Adrenal gland (tissue), 12 donors: ENCODE results near the gene SLC13A4. TPM values are rescaled to one million over a fixed set of nuclear protein-coding genes. Genes with fewer than 3 reads are reported as not detected.

Experiments used
- DNase-seq, 7 donors: peaks; one replicate each; pipeline ENCODE4 v3.0.0-alpha.2; 2019 to 2020
- H3K27ac ChIP-seq, 5 donors: fragments of 200-600 bp; sonication (generic) in 4 of 5; 1 replicate in 3 of 5; 2 replicates in 2 of 5; pipeline versions ENCODE4 v1.5.1 to v1.8.0; 2016 to 2020; ENCODE audit warnings: mild to moderate bottlenecking in 1 of 5
- H3K27me3 ChIP-seq: fragments of 200-600 bp; 2 replicates; pipeline ENCODE4 v1.8.0; 2021
- H3K36me3 ChIP-seq, 2 donors: fragments of 200-600 bp; replicated peaks in 1 of 2; 1 replicate in 1 of 2; 2 replicates in 1 of 2; pipeline versions ENCODE4 v1.5.1 to v1.8.0; 2018 to 2022
- H3K4me1 ChIP-seq, 2 donors: fragments of 200-600 bp; replicated peaks in 1 of 2; 1 replicate in 1 of 2; 2 replicates in 1 of 2; pipeline versions ENCODE4 v1.5.1 to v1.8.0; 2018 to 2021
- H3K4me3 ChIP-seq, 4 donors: fragments of 200-600 bp; sonication (generic) in 3 of 4; one replicate each; pipeline ENCODE4 v1.5.1; 2016 to 2018
- H3K9me3 ChIP-seq, 3 donors: fragments of 200-600 bp; sonication (generic) in 1 of 3; replicated peaks in 1 of 3; 1 replicate in 2 of 3; 2 replicates in 1 of 3; pipeline versions ENCODE4 v1.5.1 to v1.8.0; 2016 to 2021
- CTCF ChIP-seq, 6 experiments: fragments of 450-650 bp in 4 of 6; fragments of 200-600 bp in 2 of 6; sonication (generic) in 1 of 6; IDR thresholded peaks; 1 replicate in 5 of 6; 2 replicates in 1 of 6; pipeline versions ENCODE4 v1.5.1 to v1.8.0; 2016 to 2021; ENCODE audit warnings: antibody characterized with exemption in 6 of 6, mild to moderate bottlenecking in 2 of 6, moderate library complexity in 1 of 6
- POLR2A ChIP-seq, 2 donors: fragments of 450-650 bp; IDR thresholded peaks; one replicate each; pipeline ENCODE4 v1.6.1; 2017; ENCODE audit warnings: antibody characterized with exemption in 2 of 2, mild to moderate bottlenecking in 2 of 2, moderate library complexity in 1 of 2
- WGBS, 4 donors: extraction: QIAGEN DNeasy Blood & Tissue Kit in 2 of 4; methylation state at CpG; one replicate each; pipeline versions ENCODE4 v1.1.5 to v1.1.7; 2013 to 2017; 5-methylcytosine and 5-hydroxymethylcytosine counted together
- intact Hi-C, 2 donors: fragments of 100-400 bp; cut with DNase I; formaldehyde crosslinking; loops; one replicate each; pipeline versions ENCODE4 v1.14.1 to v1.15.0; 2022 to 2023
- polyA plus RNA-seq, 3 donors: library from polyadenylated mRNA; stranded (reverse); fragments of 200-250 nt in 2 of 3; fragments of 350-450 nt in 1 of 3; fragmentation: Illumina TruSeq in 1 of 3; extraction: RNeasy Lipid Tissue Mini Kit (QIAGEN cat#74804) in 1 of 3; gene quantifications; one replicate each; pipeline ENCODE4 v1.2.3, GENCODE V29; 2013 to 2014
- total RNA-seq, 9 donors: library from RNA; depleted of rRNA in 4 of 9; stranded (reverse); fragments of >200 nt in 4 of 9; fragments of 120-200 nt in 1 of 9; fragmentation: NEBNext Ultra II Directional in 1 of 9; extraction: Animal tissue kit (Norgen Biotek cat#: 25700) in 1 of 9; gene quantifications; one replicate each; pipeline versions ENCODE4 v1.1.0 to v1.2.4, GENCODE V29; 2013 to 2023
- donor health status: healthy with polysubstance abuse.
- donor health status: Bipolar disorder and iron deficiency.
- donor health status: DM: yes; HTN: yes; CAD: no.
- donor health status: DM: no; HTN: no; CAD: no.
- donor health status: DM: no; HTN: no; CAD: no.
- donor health status: DM: yes; HTN: yes; CAD: no.

SLC13A4 gene
- total and polyA plus RNA-seq, 12 donors = 0.14 to 0.97 (median 0.24) TPM; not detected in 6

- H3K27me3 ChIP-seq = no peaks in the 10 kb centered on the region
- no peaks in the 10 kb centered on the region for H3K9me3 ChIP-seq
- no peak overlapping the region for H3K27ac ChIP-seq
- DNase-seq = peak in 6 of 7 donors; percentile 57 to 79 (median 68)
- no peak for TF ChIP-seq POLR2A (IDR thresholded peaks at IDR 0.05)
- no peak for TF ChIP-seq CTCF (IDR thresholded peaks at IDR 0.05)
- H3K36me3 ChIP-seq = peaks cover 0 to 24% of the 10 kb centered on the region in 2 donors
- WGBS, 4 donors = 60 to 72% (median 64%) methylated on average over 4 of the region's 4 CpGs
- peaks cover 11 to 13% of the 10 kb centered on the region in 2 donors for H3K4me1 ChIP-seq
- no peak overlapping the region for H3K4me3 ChIP-seq
- intact Hi-C loops = loop anchor here (10.0 kb wide), 2 partner anchors 116 to 326 kb away; no protein-coding TSS in a partner anchor
Observed at GRCh38 chr7:135678612-135679575, 49.1 kb downstream of the SLC13A4 start.

- Histone ChIP-seq H3K27ac (peak overlapping the region in 3 of 5 donors; percentile 15 to 63 (median 45)), H3K9me3 (no peaks in the 10 kb centered on the region), H3K4me3 (no peak overlapping the region), H3K4me1 (peaks cover 20 to 38% of the 10 kb centered on the region in 2 donors), H3K36me3 (peaks cover 0 to 27% of the 10 kb centered on the region in 2 donors), H3K27me3 (no peaks in the 10 kb centered on the region)
- TF ChIP-seq POLR2A (IDR thresholded peaks at IDR 0.05) (no peak), CTCF (IDR thresholded peaks at IDR 0.05) (no peak)
- intact Hi-C loops = loop anchor here (10.0 kb wide), 2 partner anchors 121 to 331 kb away; no protein-coding TSS in a partner anchor
- DNase-seq = peak in 1 of 7 donors; percentile 34
- WGBS, 4 donors = 56 to 72% (median 64%) methylated on average over 6 of the region's 6 CpGs
Observed at GRCh38 chr7:135673360-135673706, 54.7 kb downstream of the SLC13A4 start.

DNA sequence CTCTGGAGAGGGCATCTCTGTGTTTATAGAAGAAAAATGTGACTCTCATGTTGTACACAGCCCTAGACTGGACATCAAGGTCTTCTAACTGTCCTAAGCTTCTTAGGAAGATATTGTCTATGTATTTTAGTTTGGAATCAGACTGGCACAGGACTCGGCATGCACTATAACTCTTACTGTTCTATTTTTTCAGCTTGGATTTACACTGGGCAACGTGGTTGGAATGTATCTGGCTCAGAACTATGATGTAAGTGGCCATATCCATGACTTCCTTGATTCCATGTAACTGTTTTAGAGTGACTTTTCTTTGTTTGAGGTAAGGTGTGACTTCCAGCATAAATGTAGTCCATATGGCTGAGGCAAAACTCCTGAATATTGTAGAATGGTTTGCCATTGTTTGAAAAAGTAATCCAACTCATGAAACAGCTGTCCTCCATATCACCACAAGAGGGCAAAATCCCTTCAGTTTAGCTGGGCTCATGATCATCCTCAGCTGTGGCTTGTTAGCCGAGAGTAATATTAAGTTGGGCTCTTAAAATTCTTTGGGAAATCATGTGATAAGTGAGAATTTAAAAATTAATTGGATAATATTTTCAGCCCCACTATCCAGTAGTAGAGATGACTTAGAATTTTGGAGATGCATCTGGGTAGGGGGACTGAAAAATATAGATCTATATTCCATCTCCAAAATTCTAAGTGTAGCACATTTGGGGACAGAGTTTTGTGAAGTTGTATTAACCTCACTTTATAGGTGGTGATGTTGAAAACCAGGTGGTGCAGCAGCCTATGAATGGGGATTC is 55.2 kb downstream of the SLC13A4 start:
- Histone ChIP-seq H3K9me3 (no peaks in the 10 kb centered on the region), H3K36me3 (peaks cover 0 to 27% of the 10 kb centered on the region in 2 donors), H3K27ac (peak overlapping the region in 3 of 5 donors; percentile 15 to 63 (median 45)), H3K4me3 (no peak overlapping the region), H3K4me1 (peaks cover 19 to 38% of the 10 kb centered on the region in 2 donors), H3K27me3 (no peaks in the 10 kb centered on the region)
- 52 to 62% (median 57%) methylated on average over 3 of the region's 3 CpGs for WGBS, 4 donors
- intact Hi-C loops = loop anchor here (10.0 kb wide), 2 partner anchors 122 to 332 kb away; no protein-coding TSS in a partner anchor
- DNase-seq = peak in 4 of 7 donors; percentile 34 to 55 (median 46)
- TF ChIP-seq POLR2A (IDR thresholded peaks at IDR 0.05) = no peak
- TF ChIP-seq CTCF (IDR thresholded peaks at IDR 0.05) = peak; percentile 67 to 85 (median 76)
